GM19035 (cell line): ENCODE measurements around the gene CSTPP1.
"Not testable (repeated sequence)": the region's sequence is repeated elsewhere in the genome, so short reads cannot be mapped to it uniquely, and the experiment has no call there.

ENCODE experiments used
- ATAC-seq: cut with Tn5 transposase; IDR thresholded peaks from one replicate; pipeline ENCODE4 v1.9.1; 2021; ENCODE audit not compliant: unreplicated experiment

The CSTPP1 gene

DNA sequence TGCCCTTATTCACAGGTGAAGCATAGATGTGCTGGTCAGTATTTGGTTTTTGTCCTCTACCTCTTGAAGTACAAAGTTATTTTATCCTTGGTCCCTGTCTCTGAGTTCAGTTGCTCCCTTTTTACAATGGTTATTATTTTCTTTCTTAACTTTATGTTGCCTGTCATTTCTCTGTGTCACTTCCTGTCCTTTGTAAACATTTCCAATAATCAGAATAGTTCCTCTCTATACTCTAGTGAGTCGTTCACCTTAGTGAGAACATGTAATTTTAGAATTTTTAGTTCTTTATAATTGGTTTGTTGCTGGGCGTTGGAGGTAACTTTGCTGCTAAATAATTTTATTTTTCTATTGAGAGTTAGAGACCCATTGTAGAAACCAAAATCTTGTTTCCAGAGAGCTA lies 16.0 kb downstream of the CSTPP1 start:
- ATAC-seq = no peak

- ATAC-seq = no peak
Measured at GRCh38 chr11:46953093-46953492, 16.5 kb downstream of the CSTPP1 start.

DNA sequence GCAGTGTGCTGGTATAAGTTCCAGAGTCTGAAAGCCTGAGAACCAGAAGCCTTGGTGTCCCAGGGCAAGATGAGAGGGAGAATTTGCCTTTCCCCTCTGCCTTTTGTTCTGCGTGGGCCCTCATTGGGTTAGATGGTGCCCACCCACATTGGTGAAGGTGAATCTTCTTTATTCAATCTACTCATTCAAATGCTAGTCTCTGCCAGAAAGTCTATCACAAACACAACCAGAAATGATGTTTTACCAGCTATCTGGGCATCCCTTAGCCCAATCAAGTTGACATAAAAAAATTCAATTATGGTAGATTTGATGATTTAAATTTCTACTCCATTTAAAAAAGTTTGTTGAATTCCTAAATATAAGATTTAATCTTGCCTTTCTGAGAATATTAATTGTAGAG lies 22.2 kb downstream of the CSTPP1 start:
- no peak for ATAC-seq

GRCh38 chr11:46961041-46961440 lies 24.5 kb downstream of the CSTPP1 start:
- ATAC-seq = no peak

GRCh38 chr11:46961886-46962285 lies 25.3 kb downstream of the CSTPP1 start:
- not testable (repeated sequence) for ATAC-seq

- no peak for ATAC-seq
Measured at GRCh38 chr11:46963844-46964243, 27.3 kb downstream of the CSTPP1 start.

DNA sequence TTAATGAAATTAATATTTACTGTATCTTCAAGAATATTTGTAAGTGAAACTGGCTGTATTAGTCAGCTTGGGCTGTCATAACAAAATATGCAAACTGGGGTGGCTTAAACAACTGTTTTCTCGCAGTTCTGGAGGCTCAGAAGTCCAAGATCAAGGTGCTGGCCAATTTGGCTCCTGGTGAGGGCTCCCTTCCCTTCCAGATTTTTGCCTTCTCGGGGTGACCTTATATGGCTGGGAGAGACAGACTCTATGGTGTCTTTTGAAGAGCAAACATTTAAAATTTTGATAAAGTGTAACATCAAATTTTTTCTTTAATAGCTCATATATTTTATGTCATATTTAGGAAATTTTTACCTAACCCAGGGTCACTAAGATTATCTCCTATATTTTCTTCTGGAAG lies 30.2 kb downstream of the CSTPP1 start:
- ATAC-seq = no peak

- ATAC-seq = no peak
Measured at GRCh38 chr11:46967962-46968361, 31.4 kb downstream of the CSTPP1 start.

GRCh38 chr11:46969379-46969778 lies 32.8 kb downstream of the CSTPP1 start:
- ATAC-seq = no peak

DNA sequence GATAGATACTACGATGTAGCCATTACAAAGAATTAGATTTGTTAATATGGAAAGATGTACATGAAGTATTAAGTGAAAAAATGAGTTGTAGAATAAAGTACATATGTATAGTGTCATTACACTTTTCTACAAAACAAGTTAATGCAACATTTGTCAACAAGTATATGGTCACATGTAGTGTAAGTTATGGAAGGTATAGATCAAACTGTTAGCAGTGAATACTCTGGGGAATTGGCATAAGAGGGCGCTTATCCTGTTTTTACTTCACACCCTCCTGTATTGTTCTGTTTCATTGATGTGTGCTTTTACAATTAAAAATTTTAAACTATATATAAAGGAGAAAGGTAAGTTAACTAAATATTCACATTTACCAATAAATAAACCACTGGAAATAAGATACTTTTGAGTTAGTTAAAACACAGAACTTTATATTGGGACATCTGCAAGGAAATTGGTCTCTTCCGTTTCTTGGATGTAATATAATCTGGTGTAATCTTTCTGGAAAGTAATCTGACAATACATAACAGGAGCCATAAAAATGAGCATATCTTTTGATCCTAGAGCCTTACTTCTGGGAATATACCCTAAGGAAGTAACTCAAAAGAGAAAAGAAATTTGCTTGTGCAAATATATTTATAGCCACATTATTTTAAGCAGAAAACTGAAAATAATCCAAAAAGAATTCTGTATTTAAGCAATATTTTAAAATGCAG lies 34.5 kb downstream of the CSTPP1 start:
- ATAC-seq = no peak

GRCh38 chr11:46972343-46972742 lies 35.8 kb downstream of the CSTPP1 start:
- no peak for ATAC-seq

GRCh38 chr11:46972821-46973220 lies 36.3 kb downstream of the CSTPP1 start:
- ATAC-seq = no peak

GRCh38 chr11:46976182-46976854 lies 39.8 kb downstream of the CSTPP1 start:
- no peak for ATAC-seq

DNA sequence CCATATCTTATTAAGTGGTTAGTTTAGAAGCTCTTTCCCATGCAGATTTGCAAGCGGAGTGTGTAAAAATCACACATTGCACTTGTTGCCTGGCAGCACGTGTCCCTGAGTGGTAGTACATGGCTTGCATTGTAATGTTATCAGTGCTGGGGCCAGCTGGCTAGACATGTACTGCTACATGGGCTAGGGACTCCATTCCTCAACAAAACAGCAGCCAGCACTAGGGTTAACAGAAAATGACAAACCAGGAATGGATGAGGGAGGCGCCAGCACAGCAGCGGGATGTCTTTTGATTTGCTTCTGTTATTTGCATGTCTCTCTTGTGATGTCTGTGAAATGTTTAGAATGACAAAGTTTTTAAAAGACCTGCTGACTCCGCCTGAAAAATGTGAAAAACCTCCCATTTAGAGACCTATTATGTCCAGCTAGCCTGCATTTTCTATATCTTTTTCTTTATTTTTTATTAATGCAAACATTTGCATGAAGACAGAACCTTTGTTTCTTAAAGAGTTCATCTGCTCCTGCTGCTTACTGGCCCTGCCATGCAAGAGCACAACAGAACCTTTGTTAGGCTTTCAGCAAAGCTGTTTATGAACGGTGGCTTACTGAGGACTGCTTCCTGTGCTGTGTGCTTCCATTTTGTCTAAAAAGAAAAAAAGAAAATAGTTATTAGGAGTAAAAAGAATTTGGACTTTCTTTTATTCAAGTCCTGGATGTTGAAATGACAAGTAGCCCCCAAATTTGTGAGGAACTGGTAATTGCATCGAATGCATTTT lies 40.7 kb downstream of the CSTPP1 start:
- ATAC-seq = no peak

DNA sequence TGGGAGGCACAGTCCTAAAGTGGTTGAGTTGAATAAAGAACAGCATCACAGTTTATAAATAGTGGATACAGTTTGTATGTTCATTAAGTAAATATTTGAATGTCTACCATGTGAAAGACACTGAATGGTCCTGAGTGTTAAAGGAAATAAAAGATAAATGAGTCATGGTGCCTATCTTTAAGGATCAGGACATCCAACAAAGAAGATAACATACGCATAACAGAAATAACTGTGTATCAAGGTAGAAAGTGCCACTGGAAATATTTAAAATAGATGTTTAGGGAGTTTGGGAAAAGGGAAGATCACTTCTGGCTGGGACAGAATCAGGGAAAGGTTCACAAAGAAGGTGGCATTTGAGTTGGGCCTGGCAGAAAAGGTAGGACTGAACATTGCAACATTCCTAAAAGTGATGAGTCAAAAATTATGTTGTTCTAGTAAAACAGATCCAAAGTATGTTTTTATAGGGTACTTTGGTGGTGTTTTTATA lies 41.5 kb downstream of the CSTPP1 start:
- ATAC-seq = no peak

- ATAC-seq = no peak
Measured at GRCh38 chr11:46979358-46979757, 42.8 kb downstream of the CSTPP1 start.

DNA sequence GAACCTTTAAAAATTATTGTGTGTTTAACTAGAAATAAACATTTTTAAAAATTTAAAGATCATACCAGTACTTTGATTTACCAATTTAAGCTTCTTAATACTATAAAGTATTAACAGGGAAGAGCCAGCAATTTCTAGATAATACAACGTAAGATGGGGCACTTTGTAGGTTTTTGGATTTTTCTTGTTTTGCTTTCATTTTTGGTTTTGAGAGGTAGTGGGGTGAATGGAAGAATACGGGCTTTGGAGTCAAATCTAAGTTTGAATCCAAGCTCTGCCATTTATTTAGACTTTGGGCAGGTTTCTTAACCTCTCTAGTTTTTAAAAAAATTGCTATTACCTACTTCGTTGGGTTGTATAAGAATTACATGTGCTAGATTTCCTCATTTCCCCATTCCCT lies 44.9 kb downstream of the CSTPP1 start:
- no peak for ATAC-seq

GRCh38 chr11:46982797-46983452 lies 46.4 kb downstream of the CSTPP1 start:
- no peak for ATAC-seq

GRCh38 chr11:46983598-46983997 lies 47.0 kb downstream of the CSTPP1 start:
- no peak for ATAC-seq

GRCh38 chr11:46984548-46984947 lies 48.0 kb downstream of the CSTPP1 start:
- no peak for ATAC-seq

DNA sequence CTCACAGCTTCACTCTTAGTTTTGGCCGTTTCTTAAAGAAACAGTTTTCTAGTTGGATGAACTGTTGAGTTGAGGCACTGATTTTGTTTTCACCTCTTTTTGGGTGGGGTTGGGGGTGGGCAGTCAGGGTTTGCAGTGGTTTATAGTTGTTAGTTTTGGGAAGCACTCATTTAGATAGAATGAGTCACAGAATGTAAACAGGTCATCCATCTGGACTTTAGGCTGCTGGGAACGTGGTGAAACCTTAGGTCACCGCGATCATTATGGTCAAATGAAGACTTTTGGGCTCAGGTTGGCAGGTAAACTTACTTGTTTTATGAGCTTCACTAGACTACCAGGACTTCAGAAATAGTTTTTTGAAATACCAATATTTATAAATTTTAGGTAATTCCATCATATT lies 48.4 kb downstream of the CSTPP1 start:
- no peak for ATAC-seq
